Cerebellar cortex (tissue), 1 donor: Measurements from ENCODE around the gene PSD4.

Experiments used
- DNase-seq: peaks from one replicate; pipeline ENCODE4 v3.0.0-alpha.2; 2015; ENCODE audit warnings: low spot score

PSD4 gene

DNA sequence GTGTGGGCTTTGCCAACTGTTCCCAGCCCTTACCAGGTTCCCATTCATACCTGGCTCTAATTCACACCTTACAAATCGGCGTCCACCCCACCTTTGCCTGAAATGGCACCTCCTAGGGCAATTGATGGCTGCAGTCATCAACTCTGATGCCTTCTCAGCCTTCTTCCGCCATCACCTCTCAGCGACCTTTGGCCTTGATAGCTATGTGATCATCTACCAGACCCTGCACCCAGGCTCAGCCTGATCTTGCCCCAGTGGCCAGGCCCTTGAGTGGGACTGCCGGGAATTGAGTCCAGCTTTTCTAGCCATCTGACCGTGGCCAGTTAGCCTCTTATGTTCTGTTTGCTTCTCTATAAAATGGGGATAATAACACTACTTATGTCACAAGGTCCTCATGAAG, 32.5 kb downstream of the PSD4 start:
- DNase-seq = no peak

DNA sequence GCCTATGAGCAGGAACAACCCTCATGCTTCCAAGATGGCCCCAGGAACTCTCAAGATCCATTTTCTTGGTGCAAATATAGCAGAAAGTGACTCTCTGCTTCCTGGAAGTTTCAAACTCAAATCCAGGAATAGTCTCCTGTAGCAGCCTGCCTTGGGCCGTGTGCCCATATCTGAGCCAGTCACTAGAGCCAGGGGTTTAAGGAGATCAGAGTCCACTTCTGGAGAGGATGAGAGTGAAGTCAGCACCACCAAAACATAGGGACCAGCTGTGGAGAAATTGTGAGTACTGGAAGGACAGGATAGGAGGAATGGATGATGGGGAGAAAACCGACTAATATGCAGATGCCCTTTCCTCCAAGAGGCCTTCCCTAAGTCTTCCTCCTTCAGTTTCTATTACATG, 33.2 kb downstream of the PSD4 start:
- DNase-seq = no peak

DNA sequence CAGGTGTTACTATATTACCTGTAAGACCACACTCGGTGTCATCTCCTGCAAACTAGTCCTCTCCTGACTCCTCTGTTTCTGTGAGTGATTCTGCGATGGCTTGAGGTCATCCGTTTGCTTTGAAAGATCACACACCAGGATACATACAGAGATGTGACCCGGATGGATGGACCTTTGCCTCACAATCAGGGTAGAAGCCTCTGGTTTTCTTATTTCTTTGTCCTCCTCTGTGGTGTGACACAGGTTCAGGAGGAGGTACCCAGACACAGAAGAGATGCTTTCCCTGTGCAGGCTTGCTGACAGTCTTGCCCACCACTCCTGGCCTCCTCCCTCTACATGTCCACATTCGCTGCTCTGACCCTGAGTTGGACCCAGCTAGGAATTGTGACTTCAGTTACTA, 34.6 kb downstream of the PSD4 start:
- no peak for DNase-seq

DNA sequence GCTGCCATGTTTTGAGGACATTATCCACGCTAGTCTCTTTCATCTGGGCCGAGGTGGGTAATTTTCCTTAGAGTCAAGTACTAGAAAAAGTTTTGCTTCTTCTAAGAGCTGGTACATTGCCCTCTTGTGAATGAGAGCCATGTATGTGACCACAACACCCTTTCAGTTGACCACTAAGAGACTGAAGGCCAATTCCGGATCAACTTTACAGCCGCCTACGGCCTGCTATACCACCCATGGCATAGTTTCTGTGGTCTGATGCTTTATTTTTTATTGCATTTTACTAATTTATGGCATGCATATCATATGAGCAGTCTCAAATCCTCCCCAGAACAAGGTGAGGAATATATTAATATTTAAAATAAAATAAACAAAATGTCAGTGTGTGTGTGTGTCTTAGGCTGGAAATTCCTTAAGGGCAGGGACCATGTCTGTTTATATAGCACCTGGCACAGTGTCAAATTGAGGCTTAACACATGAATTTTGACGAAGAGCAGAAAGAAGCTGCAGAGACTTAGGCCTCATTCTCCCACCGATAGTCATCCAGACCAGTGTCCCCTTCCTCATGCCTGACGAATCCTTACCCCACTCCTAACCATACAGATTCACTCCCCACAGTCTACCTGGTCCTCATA, 35.4 kb downstream of the PSD4 start:
- DNase-seq = no peak

DNA sequence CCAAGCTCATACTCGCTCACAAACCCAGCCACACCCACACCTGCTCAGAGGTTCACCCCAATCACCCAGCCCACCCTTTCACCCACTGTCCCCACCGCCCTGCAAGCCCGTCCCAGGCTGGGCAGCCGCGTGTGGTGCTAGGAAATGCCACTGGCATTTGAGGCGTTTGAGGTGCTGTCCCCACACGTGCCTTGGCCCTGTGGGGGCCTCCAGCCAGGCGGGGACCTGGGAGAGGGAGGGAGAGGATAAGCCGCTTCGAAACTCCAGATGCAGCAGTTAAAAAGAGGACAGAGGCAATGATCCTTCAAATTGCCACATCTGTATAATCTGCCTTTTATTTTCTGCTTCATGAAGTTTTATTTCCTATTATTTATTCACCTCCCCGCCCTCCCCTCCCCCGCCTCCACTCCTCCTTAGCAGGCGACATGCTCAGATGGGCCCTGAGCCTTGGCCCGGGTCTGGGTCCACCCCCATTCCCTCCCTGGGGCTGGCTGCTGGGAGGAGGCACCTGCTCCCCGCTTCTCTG, 35.9 kb downstream of the PSD4 start:
- no peak for DNase-seq

DNA sequence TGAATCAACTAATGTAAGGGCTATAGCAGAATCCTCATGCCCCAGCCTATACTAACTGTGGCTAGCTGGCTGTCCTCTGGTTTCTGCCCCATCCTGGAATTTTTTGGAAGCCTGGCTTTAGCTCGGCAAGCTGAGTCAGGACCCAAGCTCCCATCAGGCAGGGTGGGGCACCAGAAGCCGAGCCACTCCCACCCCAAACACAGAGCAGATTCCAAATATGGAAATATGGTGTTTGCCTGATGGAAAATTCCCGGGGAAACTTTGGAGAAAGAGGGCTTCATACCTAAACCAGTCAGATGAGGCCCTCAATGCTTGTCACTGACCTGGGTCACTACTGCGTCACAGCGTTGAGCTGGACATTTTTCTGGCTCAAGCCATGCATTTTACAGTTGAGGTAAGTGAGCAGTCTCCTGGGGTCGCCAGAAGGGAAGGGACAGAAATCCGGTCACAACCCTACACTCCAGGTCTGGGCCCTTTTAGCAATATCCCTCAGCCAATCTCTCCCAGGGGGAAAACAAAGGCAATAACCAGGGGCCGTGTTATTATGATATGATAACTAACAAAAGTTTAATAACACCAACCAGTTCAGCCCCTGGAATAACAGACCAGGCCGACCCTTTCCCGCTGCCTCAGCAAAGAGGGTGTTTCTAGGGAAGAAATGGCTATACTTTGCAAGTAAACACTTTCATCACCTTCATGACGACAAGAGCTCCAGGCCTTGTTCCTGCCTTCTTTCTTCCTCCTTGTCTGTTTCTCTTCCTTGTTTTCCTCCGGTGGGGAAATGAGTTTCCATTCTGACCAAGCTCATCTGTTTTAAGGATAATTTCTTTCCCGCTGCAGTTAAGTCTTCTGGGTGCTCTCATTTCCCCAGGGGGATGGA, 37.7 kb downstream of the PSD4 start:
- no peak for DNase-seq

DNA sequence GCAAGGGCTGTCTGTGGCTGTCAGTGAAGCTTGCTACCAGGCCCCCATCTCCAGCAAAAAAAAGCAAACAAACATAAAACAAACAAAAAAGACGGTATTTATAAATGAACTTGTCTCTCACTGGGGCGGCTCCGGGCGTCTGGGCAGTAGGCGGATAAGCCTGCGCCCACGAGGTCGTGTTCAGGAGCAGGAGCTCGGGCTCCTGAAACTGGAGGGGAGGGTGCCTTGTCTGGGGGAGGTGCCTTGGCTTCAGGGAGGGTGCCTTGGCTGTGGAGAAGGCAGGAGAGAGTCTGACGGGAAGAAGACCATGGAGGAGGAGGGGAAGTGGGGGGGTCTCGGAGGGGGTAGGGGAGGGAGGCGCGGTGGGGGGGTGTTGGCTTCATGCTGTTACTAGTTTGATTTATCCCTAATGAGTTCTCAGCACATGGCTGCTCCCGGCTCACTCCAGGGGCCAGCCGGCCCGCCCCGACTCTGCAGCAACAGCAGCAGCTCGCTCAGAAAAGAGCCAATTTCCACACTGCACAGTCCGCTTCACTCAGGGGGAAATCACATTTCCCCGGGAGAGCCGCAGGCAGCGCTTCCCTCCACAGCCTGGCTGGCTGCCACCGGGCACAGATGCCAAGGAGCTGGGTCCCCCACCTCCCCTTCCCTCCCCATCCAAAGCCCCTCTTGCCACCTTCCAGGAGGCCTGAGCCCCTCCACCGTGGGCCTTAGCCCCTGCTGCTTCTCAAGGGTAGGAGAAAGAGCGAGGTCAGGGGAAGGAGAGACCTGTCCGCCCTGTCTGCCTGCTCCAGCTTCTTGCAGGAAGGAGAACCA, 38.7 kb downstream of the PSD4 start:
- no peak for DNase-seq

DNA sequence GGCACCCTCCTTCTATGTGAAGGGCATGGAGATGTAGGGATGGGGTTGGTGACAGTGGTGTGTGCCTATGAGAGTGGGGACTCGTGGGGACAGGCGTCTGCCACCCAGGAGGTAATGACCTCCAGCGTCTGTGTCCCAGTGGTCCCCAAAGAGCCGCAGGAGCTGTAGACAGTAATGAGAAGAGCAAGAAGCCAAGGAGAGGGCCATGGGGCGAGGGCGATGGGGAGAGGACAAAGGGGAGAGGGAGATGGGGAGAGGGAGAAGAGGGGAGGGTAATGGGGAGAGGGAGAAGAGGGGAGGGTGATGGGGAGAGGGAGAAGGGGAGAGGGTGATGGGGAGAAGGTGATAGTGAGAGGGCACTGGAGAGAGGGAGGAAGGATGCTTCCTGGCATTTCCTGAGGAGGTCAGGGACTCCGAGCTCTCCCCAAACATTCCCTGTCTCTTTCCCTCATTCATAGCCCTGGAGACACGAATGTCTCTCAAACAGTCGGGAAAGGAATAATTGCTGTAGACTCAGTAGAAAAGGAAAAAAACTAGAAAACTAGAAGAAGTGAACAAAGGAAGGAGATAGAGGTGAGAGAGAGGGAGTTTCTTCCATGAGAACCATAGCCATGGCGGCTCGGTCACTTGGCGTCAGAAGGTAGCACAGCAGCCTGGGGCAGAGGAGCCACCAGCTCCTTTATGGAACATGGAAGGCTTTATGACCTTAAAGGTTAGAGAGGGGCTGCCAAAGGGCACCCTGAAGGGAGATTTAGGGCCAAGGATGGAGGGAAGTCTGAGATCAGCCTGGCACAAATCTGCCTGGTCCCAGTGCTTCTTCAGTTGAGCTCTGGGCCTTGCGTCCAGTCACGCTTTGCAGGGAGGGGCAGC, 39.5 kb downstream of the PSD4 start:
- no peak for DNase-seq

DNA sequence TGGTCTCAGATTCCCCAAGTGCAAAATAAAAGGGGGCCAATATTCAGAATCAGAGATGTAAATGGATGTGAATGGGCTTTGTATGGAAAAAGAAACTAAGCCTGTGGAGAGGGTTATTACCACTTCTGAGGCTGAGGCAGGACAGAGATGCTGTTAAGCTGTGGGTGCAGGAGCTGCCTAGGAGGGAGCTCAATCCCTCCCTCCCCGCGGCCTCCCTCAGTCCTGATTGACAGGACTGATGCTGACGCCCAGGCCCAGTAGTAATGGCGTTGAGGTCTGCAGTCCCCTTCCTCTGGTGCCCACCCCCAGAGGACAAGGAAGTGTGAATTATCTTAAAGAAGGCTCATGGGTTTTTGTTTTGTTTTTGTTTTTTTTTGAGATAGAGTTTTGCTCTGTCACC, 40.4 kb downstream of the PSD4 start:
- no peak for DNase-seq

DNA sequence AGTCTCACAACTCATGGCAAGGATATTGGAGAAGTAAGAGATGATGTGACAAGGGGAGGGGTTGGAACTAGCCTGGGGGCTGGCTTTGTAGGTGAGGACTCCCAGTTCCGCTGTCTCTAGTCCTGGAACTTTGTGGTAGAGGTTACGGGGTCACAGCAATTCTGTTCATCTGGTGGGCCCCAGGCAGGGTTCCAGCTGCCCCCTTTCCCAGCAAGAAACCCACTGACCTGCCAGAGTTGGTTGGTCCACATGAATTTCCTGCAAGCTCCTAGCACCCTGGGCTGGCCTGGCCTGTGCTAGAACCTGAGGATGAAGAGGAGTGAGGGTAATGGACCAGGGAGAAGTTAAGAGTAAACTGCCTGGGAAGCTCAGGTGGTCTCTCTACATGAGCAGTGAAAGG, 41.3 kb downstream of the PSD4 start:
- DNase-seq = no peak

DNA sequence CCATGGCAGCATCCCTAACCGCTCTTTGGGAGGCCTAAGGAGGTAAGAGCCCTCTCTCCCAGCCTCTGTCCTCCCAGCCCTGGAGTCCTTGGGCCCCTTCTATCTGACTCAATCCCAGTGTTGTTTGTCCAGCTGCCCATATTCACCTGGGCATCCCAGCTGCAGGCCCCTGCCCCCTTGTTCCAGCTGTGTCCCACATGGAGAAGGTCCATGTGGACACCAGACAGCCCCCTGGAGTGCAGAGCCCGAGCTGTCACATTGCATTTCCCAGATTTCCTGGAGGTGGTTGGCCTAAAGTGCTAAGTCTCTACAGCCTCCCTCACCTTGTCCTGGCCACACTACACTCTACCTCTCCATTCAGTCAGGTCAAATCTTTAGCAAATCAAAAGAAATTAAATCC, 42.5 kb downstream of the PSD4 start:
- no peak for DNase-seq

DNA sequence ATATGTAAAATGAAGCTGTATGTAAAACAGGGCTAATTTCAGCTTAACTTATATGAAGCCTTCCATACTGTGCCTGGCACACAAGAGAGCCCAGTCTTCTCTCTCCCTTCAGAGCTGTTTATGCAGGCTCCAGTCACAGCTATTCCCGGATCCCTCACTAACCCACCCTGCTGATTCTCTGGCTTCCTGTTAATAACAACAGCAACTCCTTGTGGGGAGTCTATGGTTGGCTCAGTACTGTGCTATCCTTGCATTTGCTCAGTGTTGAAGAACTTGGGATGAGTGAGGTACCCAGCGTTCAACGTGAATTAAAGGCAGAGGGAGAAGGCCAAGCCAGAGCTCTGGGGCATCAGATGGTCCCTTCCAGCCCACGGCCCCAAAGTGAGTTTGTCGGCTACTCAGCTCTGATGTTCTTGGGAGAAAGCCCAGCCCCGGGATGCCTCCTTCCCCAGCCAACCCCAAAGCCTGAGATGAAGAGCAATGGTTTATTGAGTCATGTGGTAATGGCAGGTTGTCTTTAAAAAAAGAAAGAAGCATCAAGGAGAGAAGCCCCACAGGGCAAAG, 43.2 kb downstream of the PSD4 start:
- no peak for DNase-seq

DNA sequence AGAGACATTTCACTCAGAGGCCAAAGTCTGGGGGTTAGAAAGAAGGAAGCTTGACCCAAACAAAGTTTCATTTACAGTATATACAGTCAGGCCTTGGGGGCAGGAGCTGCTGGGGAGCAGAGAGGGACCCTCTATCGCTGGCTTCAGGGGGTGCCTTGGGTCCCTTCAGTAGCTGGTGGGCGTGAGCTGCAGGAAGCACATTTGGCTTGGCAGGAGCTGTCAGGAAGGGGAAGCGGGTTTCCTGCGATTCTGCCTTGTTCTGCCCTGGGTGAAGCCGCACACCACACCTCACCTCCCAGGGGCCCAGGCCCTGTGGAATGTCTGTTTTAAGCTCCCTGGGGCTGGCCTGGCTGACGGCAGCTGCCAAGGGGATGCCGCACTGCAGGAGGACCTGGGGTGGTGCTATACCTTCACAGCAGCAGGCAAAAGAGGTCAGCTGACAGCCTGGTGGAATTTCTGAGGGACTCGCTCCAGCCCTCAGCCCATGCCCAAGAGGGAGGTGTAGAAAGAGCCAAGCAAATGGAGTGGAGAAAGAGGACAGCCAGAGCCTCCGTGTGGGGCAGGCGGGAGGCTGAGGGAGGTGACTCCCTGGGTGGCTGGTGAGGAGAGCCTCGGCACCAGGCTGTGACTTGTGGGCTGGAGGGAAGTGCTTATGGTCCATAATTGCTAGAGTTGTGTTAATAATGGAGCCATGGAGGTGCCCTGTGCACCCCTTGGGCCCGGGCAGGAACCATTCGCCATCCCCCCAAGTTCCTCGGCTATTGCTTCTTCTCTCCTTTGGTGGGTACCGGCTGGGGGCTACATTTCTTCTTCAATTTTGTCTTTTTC, 43.9 kb downstream of the PSD4 start:
- no peak for DNase-seq

DNA sequence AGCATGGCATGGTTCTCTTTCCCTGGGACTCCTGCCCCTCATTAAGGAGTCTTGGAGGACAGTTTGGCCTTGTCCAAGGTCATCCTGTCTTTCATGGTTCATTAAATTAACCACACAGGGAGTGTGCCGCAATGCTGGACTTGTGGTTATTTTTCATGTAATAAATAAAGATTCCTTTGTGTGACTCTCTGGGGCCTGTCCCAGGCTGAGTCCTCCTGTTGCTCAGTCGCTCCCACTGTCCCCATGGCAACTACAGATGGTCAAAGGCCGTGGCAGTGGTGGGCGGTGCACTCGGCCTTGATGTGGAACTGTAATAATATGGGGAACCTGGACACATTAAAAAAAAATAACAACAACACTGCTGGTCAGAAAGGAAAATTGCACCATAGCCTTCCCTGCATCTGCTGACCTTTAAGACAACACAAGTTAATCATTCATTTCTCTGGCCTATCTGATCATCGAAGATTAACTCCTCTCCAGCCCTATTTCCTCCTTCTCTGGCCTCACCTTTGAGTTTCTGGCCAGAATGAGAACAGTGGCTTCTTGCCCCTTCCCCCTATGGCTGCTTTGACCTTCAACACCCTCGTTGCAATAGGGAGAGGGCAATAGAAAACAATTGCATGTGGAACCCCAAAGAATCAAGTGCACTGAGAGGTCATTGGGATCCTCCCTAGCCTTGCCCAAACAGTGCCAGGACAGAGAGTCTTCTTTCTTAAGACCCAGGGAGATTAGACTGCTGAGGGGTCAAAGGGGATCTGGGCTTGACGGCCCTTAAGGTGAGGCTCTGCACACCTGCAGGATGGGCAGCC, 44.7 kb downstream of the PSD4 start:
- no peak for DNase-seq

DNA sequence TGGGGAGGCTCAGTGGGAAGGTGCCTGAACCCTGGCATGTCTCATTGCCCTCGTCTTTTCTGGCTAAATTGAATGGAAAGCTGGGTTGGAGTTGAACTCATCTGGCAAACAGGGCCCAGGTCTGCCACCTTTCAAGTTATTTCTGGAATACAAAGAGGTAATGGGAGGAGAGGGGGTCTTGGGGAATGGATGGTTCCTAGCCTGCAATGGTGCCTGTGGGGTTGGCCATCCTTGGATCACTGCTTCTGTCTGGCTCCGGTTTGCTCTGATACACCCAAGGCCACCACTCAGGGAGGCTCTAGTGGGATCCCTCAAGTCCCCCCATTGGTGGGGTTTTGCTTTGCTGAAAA, 45.3 kb downstream of the PSD4 start:
- no peak for DNase-seq

DNA sequence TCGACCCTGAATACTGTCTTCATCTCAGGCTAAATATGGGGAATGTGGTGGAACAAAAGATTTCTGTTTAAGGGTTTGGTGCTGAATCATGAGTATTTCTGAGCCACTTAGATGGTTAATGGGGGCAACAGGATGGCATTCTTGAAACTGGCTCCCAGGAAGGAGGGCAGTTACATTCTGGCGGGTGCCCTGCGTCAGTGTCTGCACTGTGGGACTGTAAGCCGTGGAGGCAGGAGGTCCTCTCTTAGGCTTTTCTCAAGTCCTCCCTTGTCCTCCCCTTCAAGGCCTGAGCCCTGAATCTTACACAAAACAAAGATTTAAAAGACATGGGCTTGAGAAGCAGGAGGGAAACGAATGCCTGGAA, 45.7 kb downstream of the PSD4 start:
- no peak for DNase-seq

DNA sequence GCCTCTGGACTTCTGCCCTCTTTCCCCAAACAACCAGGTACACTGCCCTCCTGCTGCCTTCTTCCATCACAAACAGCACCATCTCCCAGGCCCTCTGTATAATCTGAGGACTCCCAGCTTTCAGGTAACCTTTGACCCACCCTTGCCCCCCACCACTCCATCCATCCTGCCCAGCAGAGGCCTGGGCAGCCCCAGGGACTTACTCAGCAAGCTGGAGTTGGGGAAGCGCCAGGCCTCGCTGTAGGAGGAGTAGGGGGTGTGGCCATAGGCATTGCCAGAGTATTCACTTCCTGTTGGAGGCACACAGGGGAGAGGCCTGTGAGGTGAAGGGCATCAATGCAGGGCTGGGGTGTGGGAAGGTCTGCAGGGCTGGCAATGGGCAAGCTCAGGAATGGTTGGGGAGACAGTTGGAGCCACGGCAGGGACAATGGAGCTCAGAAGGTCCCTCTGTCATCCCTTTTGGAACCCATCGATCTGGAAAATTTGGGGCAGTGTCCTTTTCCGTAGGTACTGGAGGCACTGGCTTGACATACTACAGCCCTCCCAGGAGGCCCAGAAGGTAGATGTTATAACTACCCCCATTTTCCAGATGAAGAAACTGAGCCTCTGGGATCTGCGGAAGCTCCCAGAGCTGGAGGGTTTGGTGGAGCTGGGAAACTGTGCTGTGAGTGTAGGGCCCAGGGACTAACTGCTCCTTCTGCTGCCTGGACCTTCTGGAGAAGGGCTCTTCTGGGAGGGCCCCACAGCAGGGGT, 46.3 kb downstream of the PSD4 start:
- DNase-seq = no peak

DNA sequence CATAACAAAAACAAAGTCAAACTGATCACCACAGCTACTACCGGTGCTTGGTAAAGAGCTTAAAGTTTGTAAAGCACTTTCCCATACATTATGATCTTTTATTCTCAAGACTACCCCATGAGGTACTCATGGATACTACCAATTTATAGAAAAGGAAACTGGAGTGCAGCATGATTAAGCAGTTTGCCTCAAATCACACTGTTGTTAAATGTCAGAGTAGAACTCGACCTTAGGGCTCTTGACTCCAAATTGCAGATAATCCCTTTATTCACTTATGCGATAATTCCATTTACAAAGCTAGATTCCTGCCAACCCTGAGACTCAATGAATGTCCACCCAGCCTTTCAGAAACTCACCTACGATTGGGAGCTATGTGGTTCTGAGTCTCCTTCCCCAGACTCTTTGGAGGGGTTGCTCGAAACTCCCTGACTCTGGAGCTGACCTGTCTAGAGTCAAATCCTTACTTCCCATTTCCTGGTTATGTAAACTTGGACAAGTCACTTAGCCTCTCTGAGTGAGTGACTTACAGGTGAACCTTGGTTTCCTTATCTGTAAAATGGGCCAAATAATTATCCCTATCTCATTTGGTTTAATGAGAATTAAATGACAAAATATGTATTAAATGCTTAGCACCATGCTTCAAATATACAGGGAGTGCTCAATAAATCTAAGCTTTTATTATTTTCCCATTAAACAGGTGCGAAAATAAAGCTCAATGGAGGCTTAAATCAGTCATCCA, 47.4 kb downstream of the PSD4 start:
- DNase-seq = no peak
